ENCODE results near the gene ANHX. TPM values are rescaled to one million over a fixed set of nuclear protein-coding genes. Genes with fewer than 3 reads are reported as not detected.

ANHX gene
- total and polyA plus RNA-seq, 2 of the 8 experiments (the other 6 are each of a cell fraction or from before 2014, with no cell fraction given) = not detected

DNA sequence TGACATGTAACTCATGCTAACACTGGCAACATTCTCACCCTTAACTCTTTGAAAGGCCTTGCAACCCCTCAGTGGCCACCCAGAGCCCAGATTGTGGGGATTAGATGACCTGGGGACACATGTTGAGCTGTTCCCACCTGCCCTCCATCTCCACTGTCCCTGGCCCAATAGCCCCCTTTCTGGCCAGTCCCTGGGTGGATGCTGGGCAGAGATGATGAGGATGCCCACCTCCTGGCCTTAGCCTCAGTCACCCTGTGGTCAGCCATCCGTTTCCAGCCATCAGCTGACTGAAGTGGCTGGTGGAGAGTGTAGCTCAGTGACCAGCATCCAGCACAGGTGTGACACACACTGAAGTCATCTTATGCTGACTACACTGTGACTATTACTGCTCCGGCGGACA, 4.7 kb downstream of the ANHX start:
- Histone ChIP-seq H3K27ac (ENCODE audit: low read depth, low read length) (no peak overlapping the region), H3K9me3 (ENCODE audit: insufficient read depth in 2 of 2, low read depth in 1 of 2, low read length in 1 of 2) (peaks cover 85 to 99% of the 10 kb centered on the region in 2 experiments), H3K79me2 (ENCODE audit: control insufficient read depth in 1 of 2, insufficient read depth in 2 of 2, low read length in 2 of 2) (no peaks in the 10 kb centered on the region)

More for the DNA sequence above, 4.7 kb downstream of the ANHX start:
- Histone ChIP-seq H2BK12ac (ENCODE audit: low read depth, low read length) (no peak overlapping the region), H3K23me2 (ENCODE audit: low read depth, low read length) (no peaks in the 10 kb centered on the region), H3K4me1 (replicated peaks in 1 of 4; ENCODE audit: control insufficient read depth in 3 of 4, insufficient read depth in 4 of 4, low read length in 3 of 4) (no peaks in the 10 kb centered on the region), H3K4me3 (ENCODE audit: extremely low read depth in 1 of 4, insufficient read depth in 2 of 4, low read depth in 3 of 4, low read length in 4 of 4) (no peak overlapping the region), H2BK5ac (ENCODE audit: low read depth, low read length) (no peak overlapping the region), H3K27me3 (replicated peaks in 1 of 4; ENCODE audit: control insufficient read depth in 3 of 4, extremely low read depth in 1 of 4, insufficient read depth in 3 of 4, low read length in 3 of 4) (no peaks in the 10 kb centered on the region), H3K4ac (replicated peaks; ENCODE audit: insufficient read length, low read depth, low read length) (no peak overlapping the region), H4K8ac (ENCODE audit: extremely low read depth, insufficient read depth, low read length) (no peak overlapping the region), H3K56ac (replicated peaks; ENCODE audit: insufficient read length, low read depth, low read length) (no peak overlapping the region), H4K20me1 (replicated peaks in 1 of 2; ENCODE audit: control insufficient read depth in 1 of 2, insufficient read depth in 2 of 2, low read length in 2 of 2) (no peaks in the 10 kb centered on the region), H3K79me1 (ENCODE audit: low read depth, low read length) (no peaks in the 10 kb centered on the region), H3K23ac (ENCODE audit: insufficient read length) (no peak overlapping the region), H3K4me2 (ENCODE audit: insufficient read depth in 1 of 2, low read depth in 2 of 2, low read length in 2 of 2) (no peak overlapping the region), H3K36me3 (ENCODE audit: control insufficient read depth in 2 of 4, insufficient read depth in 4 of 4, low read length in 3 of 4) (no peaks in the 10 kb centered on the region; a peak in 1 of 8 replicates), H3K14ac (ENCODE audit: insufficient read length) (no peak overlapping the region), H2BK20ac (ENCODE audit: low read length) (no peak overlapping the region), H2BK15ac (ENCODE audit: low read length) (no peak overlapping the region), H4K5ac (ENCODE audit: insufficient read length, low read depth, low read length) (no peak overlapping the region), H3K9ac (replicated peaks in 1 of 4; ENCODE audit: extremely low read depth in 1 of 4, low read depth in 3 of 4, low read length in 3 of 4) (no peak overlapping the region), H2BK120ac (replicated peaks; ENCODE audit: low read depth, low read length) (no peak overlapping the region), H2AFZ (ENCODE audit: low read length) (no peak overlapping the region), H2AK5ac (ENCODE audit: low read depth, low read length) (no peak overlapping the region), H4K91ac (replicated peaks; ENCODE audit: insufficient read length, low read length) (no peak overlapping the region), H3K18ac (ENCODE audit: extremely low read depth, low read length) (no peak overlapping the region)
- ChIA-PET POLR2A (ENCODE audit: partially characterized antibody) (no interaction called here), CTCF (ENCODE audit: partially characterized antibody) (no interaction called here)
- FAIRE-seq (no peak), DNase-seq (ENCODE audit: low read depth in 1 of 2, low spot score in 2 of 2) (no peak)
- TF ChIP-seq KDM4A (IDR thresholded peaks at IDR 0.05; ENCODE audit: low read depth, low read length, severe bottlenecking) (no peak), YY1 (IDR thresholded peaks at IDR 0.05; ENCODE audit: low read depth, low read length) (no peak)
- TF ChIP-seq, protein P1, sequence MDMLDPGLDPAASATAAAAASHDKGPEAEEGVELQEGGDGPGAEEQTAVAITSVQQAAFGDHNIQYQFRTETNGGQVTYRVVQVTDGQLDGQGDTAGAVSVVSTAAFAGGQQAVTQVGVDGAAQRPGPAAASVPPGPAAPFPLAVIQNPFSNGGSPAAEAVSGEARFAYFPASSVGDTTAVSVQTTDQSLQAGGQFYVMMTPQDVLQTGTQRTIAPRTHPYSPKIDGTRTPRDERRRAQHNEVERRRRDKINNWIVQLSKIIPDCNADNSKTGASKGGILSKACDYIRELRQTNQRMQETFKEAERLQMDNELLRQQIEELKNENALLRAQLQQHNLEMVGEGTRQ (IDR thresholded peaks at IDR 0.05; ENCODE audit: low read length) = no peak
- 74% methylated on average over 3 of the region's 3 CpGs; no CpG with 5 or more reads in 1 of the 2 experiments for WGBS, 2 experiments (ENCODE audit: extremely low coverage in 1 of 2, insufficient coverage in 1 of 2, insufficient read length in 1 of 2, insufficient replicate concordance in 2 of 2, low coverage in 1 of 2, low lambda C conversion rate in 2 of 2, missing lambda C conversion rate in 1 of 2)

Data from H1 (cell line).